Astrocyte (in vitro differentiated cells and primary cell): ENCODE data around the gene FRMD4A. TPM values are rescaled to one million over a fixed set of nuclear protein-coding genes. Genes with fewer than 3 reads are reported as not detected.

Source experiments
- DNase-seq: peaks from one replicate; pipeline ENCODE4 v3.0.0-alpha.2; 2010; ENCODE audit warnings: low read depth
- FAIRE-seq: peaks from 2 replicates; lab custom pipeline; 2011; peaks lifted over from hg19 to GRCh38; lab: Jason Lieb, UNC
- H2AFZ ChIP-seq: 2 replicates; pipeline ENCODE4 v1.6.0; 2012; ENCODE audit warnings: low read depth, low read length, inconsistent platforms
- H3K27ac ChIP-seq: 2 replicates; pipeline ENCODE4 v1.5.1; 2011; ENCODE audit warnings: low read depth, low read length, inconsistent platforms
- H3K27me3 ChIP-seq: 2 replicates; pipeline ENCODE4 v1.6.0; 2011; ENCODE audit warnings: low read length, inconsistent platforms; ENCODE audit not compliant: insufficient read depth
- H3K36me3 ChIP-seq: 2 replicates; pipeline ENCODE4 v1.5.1; 2011; ENCODE audit warnings: low read length, inconsistent platforms; ENCODE audit not compliant: insufficient read depth
- H3K4me1 ChIP-seq: 2 replicates; pipeline ENCODE4 v1.5.1; 2011; ENCODE audit warnings: low read length, inconsistent platforms; ENCODE audit not compliant: insufficient read depth
- H3K4me2 ChIP-seq: 2 replicates; pipeline ENCODE4 v1.6.0; 2012; ENCODE audit warnings: low read length, inconsistent platforms
- H3K4me3 ChIP-seq: 2 replicates; pipeline ENCODE4 v1.5.1; 2011; ENCODE audit warnings: low read depth, mild to moderate bottlenecking, low read length, inconsistent platforms; ENCODE audit not compliant: insufficient read depth
- H3K79me2 ChIP-seq: 2 replicates; pipeline ENCODE4 v1.6.0; 2012; ENCODE audit warnings: mild to moderate bottlenecking, low read length, inconsistent platforms; ENCODE audit not compliant: insufficient read depth
- H3K9ac ChIP-seq: 2 replicates; pipeline ENCODE4 v1.6.0; 2012; ENCODE audit warnings: mild to moderate bottlenecking, low read length, inconsistent platforms
- H3K9me3 ChIP-seq: 2 replicates; pipeline ENCODE4 v1.5.1; 2012; ENCODE audit warnings: low read depth, mild to moderate bottlenecking, low read length, inconsistent platforms; ENCODE audit not compliant: insufficient read depth
- H4K20me1 ChIP-seq: 2 replicates; pipeline ENCODE4 v1.6.0; 2012; ENCODE audit warnings: low read length, inconsistent platforms; ENCODE audit not compliant: insufficient read depth
- H3K27ac Mint-ChIP-seq: one replicate; pipeline ENCODE4 v1.8.0; 2021; ENCODE audit warnings: mild to moderate bottlenecking, mixed read lengths; ENCODE audit not compliant: unreplicated experiment
- H3K27me3 Mint-ChIP-seq: one replicate; pipeline ENCODE4 v1.8.0; 2021; ENCODE audit warnings: low read depth, mixed read lengths; ENCODE audit not compliant: unreplicated experiment
- H3K36me3 Mint-ChIP-seq: one replicate; pipeline ENCODE4 v1.8.0; 2021; ENCODE audit warnings: low read depth, mixed read lengths; ENCODE audit not compliant: unreplicated experiment
- H3K4me1 Mint-ChIP-seq: one replicate; pipeline ENCODE4 v1.8.0; 2021; ENCODE audit warnings: low read depth, mixed read lengths; ENCODE audit not compliant: unreplicated experiment
- H3K4me3 Mint-ChIP-seq: one replicate; pipeline ENCODE4 v1.8.0; 2021; ENCODE audit warnings: mild to moderate bottlenecking, moderate library complexity, mixed read lengths; ENCODE audit not compliant: unreplicated experiment
- H3K9me3 Mint-ChIP-seq: one replicate; pipeline ENCODE4 v1.8.0; 2021; ENCODE audit warnings: mild to moderate bottlenecking, mixed read lengths; ENCODE audit not compliant: unreplicated experiment
- EZH2 ChIP-seq: IDR thresholded peaks from 2 replicates; pipeline ENCODE4 v1.6.1; 2012; ENCODE audit warnings: mild to moderate bottlenecking, low read length, inconsistent platforms; ENCODE audit not compliant: insufficient read depth
- total RNA-seq: library from RNA; stranded (reverse); gene quantifications from 2 replicates; pipeline ENCODE4 v1.2.1, GENCODE V29; 2021
- TF ChIP-seq, protein P1 (sequence below): IDR thresholded peaks from 2 replicates; pipeline ENCODE4 v1.5.1; 2011; ENCODE audit warnings: low read depth, mild to moderate bottlenecking, inconsistent platforms, low read length, moderate library complexity; ENCODE audit not compliant: insufficient read depth

Gene FRMD4A
- total RNA-seq, 1 donor from 2014 or later, result 82.5 TPM

DNA sequence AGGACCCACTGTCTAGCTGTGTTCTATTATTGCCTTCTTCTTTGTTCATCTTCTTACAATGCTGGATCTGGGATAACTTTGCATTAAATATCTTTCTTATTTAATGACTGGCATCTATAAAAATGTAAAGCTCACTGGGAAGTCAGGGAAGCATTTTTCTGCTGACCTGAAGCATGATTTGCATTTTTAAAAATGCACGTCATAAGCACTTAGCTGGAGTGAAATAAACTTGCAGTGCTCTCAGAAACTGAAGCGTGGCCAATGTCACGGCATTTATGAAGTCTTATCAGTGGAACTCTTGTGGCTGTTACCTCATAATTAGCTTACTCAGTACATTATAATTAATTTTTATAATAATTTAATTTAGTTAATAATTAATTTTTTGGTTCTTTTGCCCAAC, 59.1 kb downstream of the FRMD4A start:
- TF ChIP-seq EZH2, result no peak
- no peaks in the 10 kb centered on the region for H3K36me3 ChIP-seq
- no peaks in the 10 kb centered on the region for H3K79me2 ChIP-seq
- no peak overlapping the region for H3K4me3 Mint-ChIP-seq
- H3K27me3 Mint-ChIP-seq, result peaks cover 12% of the 10 kb centered on the region
- no peaks in the 10 kb centered on the region for H3K36me3 Mint-ChIP-seq
- H3K27me3 ChIP-seq, result peaks cover 8% of the 10 kb centered on the region
- H3K27ac ChIP-seq, result no peak overlapping the region
- no peak overlapping the region for H3K4me3 ChIP-seq
- H3K9me3 ChIP-seq, result no peaks in the 10 kb centered on the region
- H3K4me1 Mint-ChIP-seq, result no peaks in the 10 kb centered on the region
- H3K9ac ChIP-seq, result no peak overlapping the region
- FAIRE-seq (no peak), DNase-seq (peak; percentile 31)
- no peak overlapping the region for H3K27ac Mint-ChIP-seq
- no peak overlapping the region for H3K4me2 ChIP-seq
- H2AFZ ChIP-seq, result no peak overlapping the region
- H3K9me3 Mint-ChIP-seq, result peaks cover 3% of the 10 kb centered on the region
- H3K4me1 ChIP-seq, result no peaks in the 10 kb centered on the region
- no peaks in the 10 kb centered on the region for H4K20me1 ChIP-seq

DNA sequence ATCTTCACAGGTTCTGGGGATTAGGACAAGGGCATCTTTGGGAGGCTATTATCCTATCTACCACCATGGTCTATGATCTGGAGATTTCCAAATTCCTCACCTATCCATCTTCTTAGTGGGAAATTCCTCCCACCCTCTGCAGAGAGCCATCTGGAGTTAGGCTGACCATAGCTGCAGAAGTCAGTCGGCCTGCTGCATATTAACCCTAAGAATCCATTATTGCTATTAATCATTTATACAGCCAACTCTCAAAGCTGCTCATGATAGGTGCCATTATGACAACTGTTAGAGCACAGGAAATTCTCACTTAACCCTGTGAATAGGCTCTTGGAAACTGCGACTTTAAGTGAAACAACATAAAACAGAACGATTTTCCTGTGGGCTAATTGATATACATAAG, 60.4 kb downstream of the FRMD4A start:
- Histone ChIP-seq H2AFZ (no peak overlapping the region), H3K36me3 (no peaks in the 10 kb centered on the region), H3K4me3 (no peak overlapping the region), H3K9me3 (no peaks in the 10 kb centered on the region), H4K20me1 (no peaks in the 10 kb centered on the region), H3K9ac (no peak overlapping the region), H3K79me2 (no peaks in the 10 kb centered on the region), H3K4me1 (no peaks in the 10 kb centered on the region), H3K4me2 (no peak overlapping the region), H3K27ac (no peak overlapping the region), H3K27me3 (peaks cover 6% of the 10 kb centered on the region)
- H3K4me1 Mint-ChIP-seq, result no peaks in the 10 kb centered on the region
- TF ChIP-seq, protein P1, sequence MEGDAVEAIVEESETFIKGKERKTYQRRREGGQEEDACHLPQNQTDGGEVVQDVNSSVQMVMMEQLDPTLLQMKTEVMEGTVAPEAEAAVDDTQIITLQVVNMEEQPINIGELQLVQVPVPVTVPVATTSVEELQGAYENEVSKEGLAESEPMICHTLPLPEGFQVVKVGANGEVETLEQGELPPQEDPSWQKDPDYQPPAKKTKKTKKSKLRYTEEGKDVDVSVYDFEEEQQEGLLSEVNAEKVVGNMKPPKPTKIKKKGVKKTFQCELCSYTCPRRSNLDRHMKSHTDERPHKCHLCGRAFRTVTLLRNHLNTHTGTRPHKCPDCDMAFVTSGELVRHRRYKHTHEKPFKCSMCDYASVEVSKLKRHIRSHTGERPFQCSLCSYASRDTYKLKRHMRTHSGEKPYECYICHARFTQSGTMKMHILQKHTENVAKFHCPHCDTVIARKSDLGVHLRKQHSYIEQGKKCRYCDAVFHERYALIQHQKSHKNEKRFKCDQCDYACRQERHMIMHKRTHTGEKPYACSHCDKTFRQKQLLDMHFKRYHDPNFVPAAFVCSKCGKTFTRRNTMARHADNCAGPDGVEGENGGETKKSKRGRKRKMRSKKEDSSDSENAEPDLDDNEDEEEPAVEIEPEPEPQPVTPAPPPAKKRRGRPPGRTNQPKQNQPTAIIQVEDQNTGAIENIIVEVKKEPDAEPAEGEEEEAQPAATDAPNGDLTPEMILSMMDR, result no peak
- TF ChIP-seq EZH2, result no peak
- no peak overlapping the region for H3K4me3 Mint-ChIP-seq
- peaks cover 3% of the 10 kb centered on the region for H3K9me3 Mint-ChIP-seq
- H3K36me3 Mint-ChIP-seq, result no peaks in the 10 kb centered on the region
- no peak overlapping the region for H3K27ac Mint-ChIP-seq
- H3K27me3 Mint-ChIP-seq, result peaks cover 12% of the 10 kb centered on the region
- DNase-seq (no peak), FAIRE-seq (no peak)

DNA sequence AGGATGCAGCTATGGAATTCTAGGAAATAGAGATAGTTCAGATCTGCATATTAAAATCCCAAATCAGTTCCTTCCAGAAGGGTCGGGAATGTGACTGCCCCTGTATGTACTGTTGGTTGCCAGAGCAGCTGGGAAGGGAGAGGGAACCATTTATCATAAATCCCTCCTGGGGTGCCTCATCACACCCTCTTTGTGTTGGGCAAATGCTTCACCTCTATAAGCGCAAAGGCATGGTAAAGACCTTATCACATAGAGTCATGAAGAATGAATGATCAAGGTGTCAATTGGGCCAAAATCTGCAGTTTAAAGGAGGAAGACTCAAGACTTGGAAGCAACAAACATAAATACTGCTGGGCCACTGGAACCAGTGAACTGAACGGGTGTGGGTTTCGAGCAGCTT, 65.0 kb downstream of the FRMD4A start:
- H3K79me2 ChIP-seq, result no peaks in the 10 kb centered on the region
- no peak for FAIRE-seq
- peaks cover 4% of the 10 kb centered on the region for H3K27me3 ChIP-seq
- no peak overlapping the region for H3K27ac ChIP-seq
- no peaks in the 10 kb centered on the region for H4K20me1 ChIP-seq
- Mint-ChIP-seq H3K27ac (no peak overlapping the region), H3K9me3 (peaks cover 2% of the 10 kb centered on the region), H3K4me3 (no peak overlapping the region), H3K4me1 (no peaks in the 10 kb centered on the region), H3K36me3 (no peaks in the 10 kb centered on the region), H3K27me3 (peaks cover 8% of the 10 kb centered on the region)
- H3K36me3 ChIP-seq, result no peaks in the 10 kb centered on the region
- no peak overlapping the region for H3K4me3 ChIP-seq
- no peak overlapping the region for H2AFZ ChIP-seq
- DNase-seq, result no peak
- no peak for TF ChIP-seq EZH2
- TF ChIP-seq, protein P1, result no peak
- no peak overlapping the region for H3K9ac ChIP-seq
- no peaks in the 10 kb centered on the region for H3K4me1 ChIP-seq
- H3K4me2 ChIP-seq, result no peak overlapping the region
- H3K9me3 ChIP-seq, result no peaks in the 10 kb centered on the region
